PC-9 (cell line): ENCODE results near the gene NFE2. TPM values are rescaled to one million over a fixed set of nuclear protein-coding genes. Genes with fewer than 3 reads are reported as not detected.

Experiments used
- BruUV-seq: library from RNA; stranded (reverse); fragments of 400-500 nt; replicated peaks from 2 replicates; lab custom pipeline; 2021; lab: Mats Ljungman, UMichigan
- CTCF ChIA-PET: fragments of 300-600 bp; sonication (Branson Sonifier 250); formaldehyde crosslinking; loops from one replicate; lab custom pipeline; 2022; ENCODE audit warnings: antibody characterized with exemption; lab: Charles Lee
- POLR2A ChIA-PET: fragments of 300-600 bp; sonication (Branson Sonifier 250); formaldehyde crosslinking; loops from one replicate; lab custom pipeline; 2022; ENCODE audit warnings: antibody characterized with exemption; ENCODE audit not compliant: unreplicated experiment; lab: Charles Lee
- DNase-seq, 2 experiments: peaks; one replicate each; pipeline versions ENCODE4 v3.0.0 to v3.0.0-alpha.2; 2015 to 2022; ENCODE audit warnings: mixed read lengths in 1 of 2
- H2AFZ ChIP-seq: fragments of 200-600 bp; sonication (generic); 2 replicates; pipeline ENCODE4 v1.8.1; 2017; ENCODE audit warnings: antibody characterized with exemption
- H3F3A ChIP-seq: fragments of 200-600 bp; sonication (generic); 2 replicates; pipeline ENCODE4 v1.8.1; 2017; ENCODE audit warnings: antibody characterized with exemption, mild to moderate bottlenecking, low read depth; ENCODE audit not compliant: insufficient read depth
- H3K27ac ChIP-seq: fragments of 200-600 bp; sonication (generic); 2 replicates; pipeline ENCODE4 v1.6.1; 2016; ENCODE audit warnings: mixed run types
- H3K27me3 ChIP-seq: fragments of 200-600 bp; sonication (generic); 2 replicates; pipeline ENCODE4 v1.6.1; 2016; ENCODE audit warnings: low read depth, mixed run types; ENCODE audit not compliant: insufficient read depth
- H3K36me3 ChIP-seq: fragments of 200-600 bp; sonication (generic); 2 replicates; pipeline ENCODE4 v1.6.1; 2016; ENCODE audit warnings: low read depth, mixed run types
- H3K4me1 ChIP-seq: fragments of 200-600 bp; sonication (generic); replicated peaks from 2 replicates; pipeline ENCODE4 v1.6.1; 2016; ENCODE audit warnings: mixed run types; ENCODE audit not compliant: insufficient read depth
- H3K4me2 ChIP-seq: fragments of 200-600 bp; sonication (generic); 2 replicates; pipeline ENCODE4 v1.6.1; 2017; ENCODE audit warnings: mixed run types
- H3K4me3 ChIP-seq: fragments of 200-600 bp; sonication (generic); 2 replicates; pipeline ENCODE4 v1.6.1; 2016; ENCODE audit warnings: mixed run types
- H3K79me2 ChIP-seq: fragments of 200-600 bp; sonication (generic); 2 replicates; pipeline ENCODE4 v1.6.1; 2017; ENCODE audit warnings: low read depth, mixed run types
- H3K9me2 ChIP-seq: fragments of 200-600 bp; sonication (generic); 2 replicates; pipeline ENCODE4 v1.8.1; 2017; ENCODE audit warnings: mild to moderate bottlenecking; ENCODE audit not compliant: insufficient read depth
- H3K9me3 ChIP-seq: fragments of 200-600 bp; sonication (generic); 2 replicates; pipeline ENCODE4 v1.8.1; 2016; ENCODE audit warnings: low read depth; ENCODE audit not compliant: insufficient read depth
- H4K20me1 ChIP-seq: fragments of 200-600 bp; sonication (generic); 2 replicates; pipeline ENCODE4 v1.8.1; 2017; ENCODE audit not compliant: insufficient read depth
- EZH2 ChIP-seq: fragments of 200-600 bp; sonication (generic); IDR thresholded peaks from 2 replicates; pipeline ENCODE4 v1.8.0; 2017; ENCODE audit warnings: antibody characterized with exemption, low read depth
- intact Hi-C: fragments of 100-400 bp; cut with micrococcal nuclease; formaldehyde crosslinking; loops from one replicate; pipeline ENCODE4 v1.10.0; 2022; ENCODE audit not compliant: unreplicated experiment
- total RNA-seq: library from RNA; stranded (reverse); gene quantifications from 2 replicates; pipeline ENCODE4 v1.2.3, GENCODE V29; 2021
- TF ChIP-seq, protein P1 (sequence below): fragments of 200-600 bp; sonication (generic); conservative IDR thresholded peaks from 2 replicates; pipeline ENCODE4 v1.6.1; 2017; ENCODE audit warnings: mixed run types, antibody characterized with exemption, mild to moderate bottlenecking, moderate library complexity

Gene NFE2
- total RNA-seq, 1 experiment from 2014 or later = 1.5 TPM

DNA sequence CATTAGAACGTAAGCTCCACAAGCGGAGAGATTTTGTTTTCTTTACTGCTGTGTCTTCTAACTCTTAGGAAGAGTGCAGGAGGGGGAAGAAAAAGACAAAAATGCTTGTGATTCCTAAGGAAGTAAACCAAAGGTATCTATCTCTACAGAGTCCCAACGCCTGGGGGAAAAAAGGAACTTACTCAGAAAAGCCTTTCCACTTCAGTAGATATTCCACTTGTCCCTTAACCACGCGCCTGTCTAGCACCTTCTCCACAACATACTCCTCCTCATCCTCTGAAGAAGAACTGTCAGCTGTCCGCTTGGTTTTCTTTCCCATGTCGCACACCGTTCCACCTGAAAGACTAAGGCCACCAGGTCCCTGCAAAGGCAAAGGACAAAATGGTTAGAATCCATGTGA, 43.5 kb downstream of the NFE2 start:
- ChIA-PET POLR2A (no interaction called here), CTCF (no interaction called here)
- H3K27ac ChIP-seq = no peak overlapping the region
- H3K36me3 ChIP-seq = peaks cover 10% of the 10 kb centered on the region
- H3K9me2 ChIP-seq = no peaks in the 10 kb centered on the region
- no peaks in the 10 kb centered on the region for H3K9me3 ChIP-seq
- H3K27me3 ChIP-seq = no peaks in the 10 kb centered on the region
- peaks cover 1% of the 10 kb centered on the region; the same call in 1 of the 2 replicates for H3K4me1 ChIP-seq
- H3F3A ChIP-seq = peaks cover 23% of the 10 kb centered on the region
- TF ChIP-seq EZH2 = no peak
- TF ChIP-seq, protein P1, sequence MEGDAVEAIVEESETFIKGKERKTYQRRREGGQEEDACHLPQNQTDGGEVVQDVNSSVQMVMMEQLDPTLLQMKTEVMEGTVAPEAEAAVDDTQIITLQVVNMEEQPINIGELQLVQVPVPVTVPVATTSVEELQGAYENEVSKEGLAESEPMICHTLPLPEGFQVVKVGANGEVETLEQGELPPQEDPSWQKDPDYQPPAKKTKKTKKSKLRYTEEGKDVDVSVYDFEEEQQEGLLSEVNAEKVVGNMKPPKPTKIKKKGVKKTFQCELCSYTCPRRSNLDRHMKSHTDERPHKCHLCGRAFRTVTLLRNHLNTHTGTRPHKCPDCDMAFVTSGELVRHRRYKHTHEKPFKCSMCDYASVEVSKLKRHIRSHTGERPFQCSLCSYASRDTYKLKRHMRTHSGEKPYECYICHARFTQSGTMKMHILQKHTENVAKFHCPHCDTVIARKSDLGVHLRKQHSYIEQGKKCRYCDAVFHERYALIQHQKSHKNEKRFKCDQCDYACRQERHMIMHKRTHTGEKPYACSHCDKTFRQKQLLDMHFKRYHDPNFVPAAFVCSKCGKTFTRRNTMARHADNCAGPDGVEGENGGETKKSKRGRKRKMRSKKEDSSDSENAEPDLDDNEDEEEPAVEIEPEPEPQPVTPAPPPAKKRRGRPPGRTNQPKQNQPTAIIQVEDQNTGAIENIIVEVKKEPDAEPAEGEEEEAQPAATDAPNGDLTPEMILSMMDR = no peak
- H3K79me2 ChIP-seq = peaks cover 35% of the 10 kb centered on the region
- H2AFZ ChIP-seq = no peak overlapping the region
- no peak overlapping the region for H3K4me3 ChIP-seq
- H4K20me1 ChIP-seq = peaks cover 9% of the 10 kb centered on the region; the same call in 1 of the 2 replicates
- intact Hi-C loops = loop anchor here (10.0 kb wide), 1 partner anchor 107 kb away; the partner anchor contains the start of gene GPR84
- H3K4me2 ChIP-seq = no peak overlapping the region
- BruUV-seq = no TSS peak
- DNase-seq = no peak

- no peak overlapping the region for H2AFZ ChIP-seq
- H3K9me2 ChIP-seq = no peaks in the 10 kb centered on the region
- peaks cover 20% of the 10 kb centered on the region for H3K36me3 ChIP-seq
- H3K4me2 ChIP-seq = no peak overlapping the region
- ChIA-PET POLR2A (interaction anchor here (0.6 kb wide), 1 partner anchor 26 kb away, joined by 3 read pairs; no protein-coding TSS in a partner anchor), CTCF (interaction anchor here (0.6 kb wide), 2 partner anchors 82 to 107 kb away, joined by 3 to 5 read pairs; no protein-coding TSS in a partner anchor)
- H3K9me3 ChIP-seq = no peaks in the 10 kb centered on the region
- no peaks in the 10 kb centered on the region; the same call in 1 of the 2 replicates for H3K79me2 ChIP-seq
- DNase-seq = no peak
- H3K27ac ChIP-seq = no peak overlapping the region
- H3K4me1 ChIP-seq = no peaks in the 10 kb centered on the region
- H3K4me3 ChIP-seq = no peak overlapping the region
- H4K20me1 ChIP-seq = 0 out of 2 replicates have a peak, but pooled peaks cover 4% of the 10 kb centered on the region
- peaks cover 12% of the 10 kb centered on the region for H3F3A ChIP-seq
- no peaks in the 10 kb centered on the region for H3K27me3 ChIP-seq
- BruUV-seq = no TSS peak
- intact Hi-C loops = loop anchor here (10.0 kb wide), 1 partner anchor 112 kb away; the partner anchor contains the start of gene GPR84
- TF ChIP-seq, protein P1 = no peak
- TF ChIP-seq EZH2 = no peak
Measured at GRCh38 chr12:54253240-54253639, 47.6 kb downstream of the NFE2 start.

GRCh38 chr12:54251667-54252284, 49.0 kb downstream of the NFE2 start:
- Histone ChIP-seq H3K27ac (no peak overlapping the region), H3K9me2 (no peaks in the 10 kb centered on the region), H3K36me3 (peaks cover 20% of the 10 kb centered on the region), H3K4me3 (no peak overlapping the region), H3K4me2 (no peak overlapping the region), H3K9me3 (no peaks in the 10 kb centered on the region), H3K79me2 (no peaks in the 10 kb centered on the region; the same call in 1 of the 2 replicates), H3K27me3 (no peaks in the 10 kb centered on the region), H4K20me1 (0 out of 2 replicates have a peak, but pooled peaks cover 4% of the 10 kb centered on the region), H2AFZ (no peak overlapping the region), H3F3A (peaks cover 16% of the 10 kb centered on the region), H3K4me1 (no peaks in the 10 kb centered on the region)
- BruUV-seq = no TSS peak
- DNase-seq = no peak
- TF ChIP-seq, protein P1 = peak; percentile 74
- no peak for TF ChIP-seq EZH2
- ChIA-PET CTCF (interaction anchor here (0.6 to 1.0 kb wide), 6 partner anchors 27 to 572 kb away, joined by 3 to 15 read pairs (median 6); partner anchors contain the start of gene COPZ1), POLR2A (interaction anchor here (0.7 kb wide), 2 partner anchors 73 to 80 kb away, joined by 4 to 13 read pairs; partner anchors contain the start of gene COPZ1)
- intact Hi-C loops = loop anchor here (2.0 to 10.0 kb wide), 2 partner anchors 73 to 113 kb away; partner anchors contain the start of genes COPZ1 and GPR84
